Neural progenitor cell (in vitro differentiated cells): ENCODE results near the gene CSK. TPM values are rescaled to one million over a fixed set of nuclear protein-coding genes. Genes with fewer than 3 reads are reported as not detected.

ENCODE experiments used
- DNase-seq: peaks from one replicate; pipeline ENCODE4 v3.0.0-alpha.2; 2016; ENCODE audit warnings: low spot score
- H2AFZ ChIP-seq: fragments of 200-600 bp; sonication (generic); replicated peaks from 2 replicates; pipeline ENCODE4 v1.6.1; 2016; ENCODE audit warnings: antibody characterized with exemption
- H3F3A ChIP-seq: fragments of 200-600 bp; sonication (generic); 2 replicates; pipeline ENCODE4 v1.6.1; 2016; ENCODE audit warnings: antibody characterized with exemption, low read depth
- H3K27ac ChIP-seq: fragments of 200-600 bp; sonication (generic); 2 replicates; pipeline ENCODE4 v1.5.1; 2016; ENCODE audit warnings: mild to moderate bottlenecking
- H3K27me3 ChIP-seq: fragments of 200-600 bp; sonication (generic); 2 replicates; pipeline ENCODE4 v1.6.1; 2016; ENCODE audit warnings: mild to moderate bottlenecking, moderate library complexity
- H3K36me3 ChIP-seq: fragments of 200-600 bp; sonication (generic); 2 replicates; pipeline ENCODE4 v1.5.1; 2016
- H3K4me1 ChIP-seq: fragments of 200-600 bp; sonication (generic); 2 replicates; pipeline ENCODE4 v1.6.1; 2016; ENCODE audit warnings: mixed run types
- H3K4me2 ChIP-seq: fragments of 200-600 bp; sonication (generic); 2 replicates; pipeline ENCODE4 v1.6.1; 2016
- H3K4me3 ChIP-seq: fragments of 200-600 bp; sonication (generic); 2 replicates; pipeline ENCODE4 v1.5.1; 2016
- H3K79me2 ChIP-seq: fragments of 200-600 bp; sonication (generic); 2 replicates; pipeline ENCODE4 v1.6.1; 2016; ENCODE audit warnings: low read depth
- H3K9ac ChIP-seq: fragments of 200-600 bp; sonication (generic); 2 replicates; pipeline ENCODE4 v1.6.1; 2016
- H3K9me3 ChIP-seq: fragments of 200-600 bp; sonication (generic); 2 replicates; pipeline ENCODE4 v1.5.1; 2016; ENCODE audit warnings: low read depth
- H4K20me1 ChIP-seq: fragments of 200-600 bp; sonication (generic); 2 replicates; pipeline ENCODE4 v1.6.1; 2016; ENCODE audit warnings: low read depth
- H3K27ac Mint-ChIP-seq: 3 replicates; pipeline ENCODE4 v1.8.0; 2021; ENCODE audit warnings: mixed read lengths
- H3K27me3 Mint-ChIP-seq: 2 replicates; pipeline ENCODE4 v1.8.0; 2022; ENCODE audit warnings: low read depth, mild to moderate bottlenecking, inconsistent platforms, moderate library complexity, mixed read lengths; ENCODE audit not compliant: insufficient read depth
- H3K36me3 Mint-ChIP-seq: 3 replicates; pipeline ENCODE4 v1.8.0; 2021; ENCODE audit warnings: mixed read lengths
- H3K4me1 Mint-ChIP-seq: 3 replicates; pipeline ENCODE4 v1.8.0; 2021; ENCODE audit warnings: mixed read lengths
- H3K4me3 Mint-ChIP-seq: 3 replicates; pipeline ENCODE4 v1.8.0; 2021; ENCODE audit warnings: mild to moderate bottlenecking, moderate library complexity, mixed read lengths
- H3K9me3 Mint-ChIP-seq: 3 replicates; pipeline ENCODE4 v1.8.0; 2020; ENCODE audit warnings: mixed read lengths
- CTCF ChIP-seq: fragments of 200-600 bp; sonication (generic); IDR thresholded peaks from 2 replicates; pipeline ENCODE4 v1.5.1; 2017; ENCODE audit warnings: antibody characterized with exemption, mild to moderate bottlenecking
- EZH2 ChIP-seq: fragments of 200-600 bp; sonication (generic); IDR thresholded peaks from 2 replicates; pipeline ENCODE4 v1.6.1; 2017; ENCODE audit warnings: antibody characterized with exemption, mild to moderate bottlenecking, moderate library complexity
- EZH2phosphoT487 ChIP-seq: fragments of 200-600 bp; sonication (generic); IDR thresholded peaks from 2 replicates; pipeline ENCODE4 v1.6.1; 2017; ENCODE audit warnings: antibody characterized with exemption
- total RNA-seq: library from RNA; depleted of rRNA; stranded (reverse); fragments of >200 nt; gene quantifications from 2 replicates; pipeline ENCODE4 v1.2.3, GENCODE V29; 2015; ENCODE audit warnings: low replicate concordance

Gene CSK
- total RNA-seq, 1 donor from 2014 or later: 18.3 TPM

GRCh38 chr15:74828835-74829234, 47.0 kb downstream of the CSK start:
- Mint-ChIP-seq H3K4me1 (peaks cover 17% of the 10 kb centered on the region), H3K27ac (no peak overlapping the region), H3K27me3 (peaks cover 48% of the 10 kb centered on the region), H3K36me3 (no peaks in the 10 kb centered on the region), H3K9me3 (no peaks in the 10 kb centered on the region), H3K4me3 (no peak overlapping the region)
- Histone ChIP-seq H3K4me1 (peaks cover 10% of the 10 kb centered on the region), H3K27me3 (peaks cover 58% of the 10 kb centered on the region), H3F3A (peaks cover 4% of the 10 kb centered on the region), H3K9ac (no peak overlapping the region), H3K4me2 (no peak overlapping the region), H3K9me3 (no peaks in the 10 kb centered on the region), H3K36me3 (no peaks in the 10 kb centered on the region), H3K79me2 (no peaks in the 10 kb centered on the region), H2AFZ (no peak overlapping the region), H3K27ac (no peak overlapping the region), H4K20me1 (peaks cover 20% of the 10 kb centered on the region), H3K4me3 (no peak overlapping the region)
- DNase-seq: no peak
- TF ChIP-seq EZH2phosphoT487: no peak
- TF ChIP-seq CTCF: no peak
- no peak for TF ChIP-seq EZH2

GRCh38 chr15:74829486-74829885, 47.6 kb downstream of the CSK start:
- no peak overlapping the region for H3K27ac ChIP-seq
- H3K4me3 Mint-ChIP-seq: no peak overlapping the region
- H3K4me1 ChIP-seq: peaks cover 10% of the 10 kb centered on the region
- no peak overlapping the region for H3K27ac Mint-ChIP-seq
- no peak for DNase-seq
- H4K20me1 ChIP-seq: peaks cover 20% of the 10 kb centered on the region
- H3K9ac ChIP-seq: no peak overlapping the region
- peaks cover 17% of the 10 kb centered on the region for H3K4me1 Mint-ChIP-seq
- H3K36me3 ChIP-seq: no peaks in the 10 kb centered on the region
- no peak overlapping the region for H3K4me3 ChIP-seq
- H3K27me3 Mint-ChIP-seq: peaks cover 44% of the 10 kb centered on the region
- peaks cover 51% of the 10 kb centered on the region for H3K27me3 ChIP-seq
- H3K79me2 ChIP-seq: no peaks in the 10 kb centered on the region
- no peaks in the 10 kb centered on the region for H3K36me3 Mint-ChIP-seq
- no peaks in the 10 kb centered on the region for H3K9me3 ChIP-seq
- peaks cover 4% of the 10 kb centered on the region for H3F3A ChIP-seq
- no peak overlapping the region for H2AFZ ChIP-seq
- no peaks in the 10 kb centered on the region for H3K9me3 Mint-ChIP-seq
- H3K4me2 ChIP-seq: no peak overlapping the region
- no peak for TF ChIP-seq EZH2
- TF ChIP-seq CTCF: no peak
- no peak for TF ChIP-seq EZH2phosphoT487

GRCh38 chr15:74829991-74830390, 48.1 kb downstream of the CSK start:
- Histone ChIP-seq H3K4me3 (no peak overlapping the region), H3F3A (peaks cover 4% of the 10 kb centered on the region), H3K27ac (no peak overlapping the region), H3K4me2 (no peak overlapping the region), H3K36me3 (no peaks in the 10 kb centered on the region), H3K9ac (no peak overlapping the region), H3K9me3 (no peaks in the 10 kb centered on the region), H3K79me2 (no peaks in the 10 kb centered on the region), H3K27me3 (peaks cover 46% of the 10 kb centered on the region), H3K4me1 (peaks cover 10% of the 10 kb centered on the region), H4K20me1 (peaks cover 22% of the 10 kb centered on the region), H2AFZ (no peak overlapping the region)
- no peak for TF ChIP-seq CTCF
- TF ChIP-seq EZH2: no peak
- TF ChIP-seq EZH2phosphoT487: no peak
- Mint-ChIP-seq H3K27ac (no peak overlapping the region), H3K27me3 (peaks cover 41% of the 10 kb centered on the region), H3K9me3 (no peaks in the 10 kb centered on the region), H3K4me3 (no peak overlapping the region), H3K4me1 (peaks cover 17% of the 10 kb centered on the region), H3K36me3 (no peaks in the 10 kb centered on the region)
- no peak for DNase-seq

- DNase-seq: no peak
- H3K79me2 ChIP-seq: no peaks in the 10 kb centered on the region
- H3K9me3 ChIP-seq: no peaks in the 10 kb centered on the region
- H3K4me3 ChIP-seq: no peak overlapping the region
- H3K4me2 ChIP-seq: no peak overlapping the region
- Mint-ChIP-seq H3K27ac (no peak overlapping the region), H3K4me1 (peaks cover 17% of the 10 kb centered on the region), H3K27me3 (peaks cover 40% of the 10 kb centered on the region), H3K9me3 (no peaks in the 10 kb centered on the region), H3K4me3 (no peak overlapping the region), H3K36me3 (no peaks in the 10 kb centered on the region)
- no peak overlapping the region for H3K27ac ChIP-seq
- peaks cover 10% of the 10 kb centered on the region for H3K4me1 ChIP-seq
- no peak overlapping the region for H3K9ac ChIP-seq
- H2AFZ ChIP-seq: no peak overlapping the region
- H3K27me3 ChIP-seq: peaks cover 38% of the 10 kb centered on the region
- TF ChIP-seq EZH2phosphoT487 (no peak), CTCF (no peak), EZH2 (no peak)
- peaks cover 26% of the 10 kb centered on the region for H4K20me1 ChIP-seq
- no peaks in the 10 kb centered on the region for H3K36me3 ChIP-seq
- H3F3A ChIP-seq: peaks cover 8% of the 10 kb centered on the region
These were observed 49.0 kb downstream of the CSK start for GRCh38 chr15:74830868-74831267.
